IPS-NIHi11 (cell line): Measurements from ENCODE around the gene EFCAB6.

ENCODE experiments used
- DNase-seq: peaks from one replicate; pipeline ENCODE4 v3.0.0; 2012; ENCODE audit warnings: mixed read lengths, low spot score

Gene EFCAB6

GRCh38 chr22:43500792-43501785, 311.0 kb downstream of the EFCAB6 start:
- DNase-seq: no peak

DNA sequence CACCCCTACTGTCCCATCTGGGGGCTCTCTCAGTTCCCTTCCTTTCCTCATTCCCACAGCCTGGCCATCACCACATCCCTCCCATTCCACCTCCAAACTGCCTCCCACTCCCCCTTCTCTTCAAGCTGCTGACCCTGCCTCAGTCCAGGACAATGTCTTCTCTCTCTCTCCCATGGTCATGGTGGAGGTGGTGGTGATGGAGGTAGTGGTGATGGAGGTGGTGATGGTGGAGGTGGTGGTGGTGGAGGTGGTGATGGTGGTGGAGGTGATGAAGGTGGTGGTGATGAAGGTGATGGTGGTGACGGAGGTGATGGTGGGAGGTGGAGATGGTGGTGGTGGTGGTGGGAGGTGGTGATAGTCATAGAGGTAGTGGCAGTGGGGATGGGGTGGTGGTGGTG, 313.2 kb downstream of the EFCAB6 start:
- DNase-seq: no peak

DNA sequence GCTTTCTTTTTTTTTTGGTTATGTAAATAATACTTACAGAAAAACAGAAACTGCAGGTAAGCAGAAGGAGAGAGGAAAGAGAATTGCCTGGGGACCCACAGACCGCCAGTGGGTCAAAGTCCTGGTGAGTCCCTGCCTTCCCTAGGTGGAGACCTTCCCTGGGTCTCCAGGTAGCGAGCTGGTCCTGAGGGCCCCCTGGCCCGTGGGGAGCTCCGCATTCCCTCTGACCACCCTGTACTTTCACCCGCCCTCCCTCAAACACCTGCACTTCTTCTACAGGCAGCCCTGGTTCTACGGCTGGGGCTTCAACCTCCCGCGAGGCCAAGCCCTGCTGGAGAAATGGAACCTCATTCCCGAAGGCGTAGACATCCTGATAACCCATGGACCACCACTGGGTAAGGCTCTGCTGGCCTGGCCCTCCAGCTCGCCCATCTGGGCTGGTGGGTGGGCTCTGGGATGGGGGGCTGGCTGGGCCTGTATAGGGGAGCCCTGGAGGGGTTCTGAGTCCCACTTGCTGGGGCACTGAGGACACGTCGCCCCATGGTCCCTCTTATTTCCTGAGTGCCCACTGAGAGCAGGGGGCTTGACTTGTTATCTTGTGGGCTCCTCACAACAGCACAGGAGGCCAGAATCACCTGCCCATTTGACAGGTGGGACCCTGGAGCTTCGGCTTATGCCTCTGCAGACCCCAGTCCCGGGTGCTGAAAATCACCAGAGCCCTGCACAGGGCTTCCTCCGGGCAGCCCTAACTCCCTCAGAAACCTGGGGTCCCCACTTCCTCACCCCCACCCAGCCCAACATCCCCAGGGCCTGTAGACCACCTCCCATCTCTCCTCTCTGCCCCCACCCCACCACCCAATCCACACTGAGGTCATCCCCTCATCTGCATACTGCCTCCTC, 313.9 kb downstream of the EFCAB6 start:
- no peak for DNase-seq

DNA sequence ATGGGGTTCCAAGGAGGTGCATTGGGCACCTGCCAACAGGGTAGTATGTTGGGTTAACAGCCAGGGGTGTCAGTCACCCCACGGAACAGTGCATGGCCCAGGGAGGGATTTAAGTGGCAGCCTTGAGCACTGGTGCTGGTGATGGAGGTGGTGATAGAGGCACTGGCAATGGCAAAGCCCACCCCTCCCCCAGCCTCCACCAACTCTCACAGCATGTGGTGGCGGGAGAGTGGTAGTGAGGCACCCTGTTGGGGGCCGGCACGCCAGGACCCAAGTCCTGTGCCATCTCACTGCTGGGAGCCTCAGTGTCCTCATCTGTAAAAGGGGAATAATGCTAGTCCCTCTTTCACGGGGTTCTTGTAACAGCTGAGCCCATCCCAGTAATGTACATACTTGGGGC, 318.8 kb downstream of the EFCAB6 start:
- no peak for DNase-seq

DNA sequence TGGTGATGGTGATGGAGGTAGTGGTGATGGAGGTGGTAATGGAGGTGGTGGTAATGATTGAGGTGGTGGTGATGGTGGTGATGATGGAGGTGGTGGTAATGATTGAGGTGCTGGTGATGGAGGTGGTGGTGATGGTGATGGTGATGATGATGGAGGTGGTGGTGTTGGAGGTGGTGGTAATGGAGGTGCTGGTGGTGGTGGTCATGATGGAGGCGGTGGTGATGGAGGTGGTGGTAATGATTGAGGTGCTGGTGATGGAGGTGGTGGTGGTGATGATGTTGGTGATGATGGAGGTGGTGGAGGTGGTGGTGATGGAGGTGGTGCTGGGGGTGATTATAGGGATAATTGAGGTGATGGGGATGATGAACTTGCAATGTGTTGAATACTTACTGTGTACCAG, 320.4 kb downstream of the EFCAB6 start:
- no peak for DNase-seq

GRCh38 chr22:43491177-43491576, 320.9 kb downstream of the EFCAB6 start:
- DNase-seq: no peak

- DNase-seq: no peak
Observed at GRCh38 chr22:43490311-43490710, 321.8 kb downstream of the EFCAB6 start.

GRCh38 chr22:43488937-43489336, 323.2 kb downstream of the EFCAB6 start:
- no peak for DNase-seq

DNA sequence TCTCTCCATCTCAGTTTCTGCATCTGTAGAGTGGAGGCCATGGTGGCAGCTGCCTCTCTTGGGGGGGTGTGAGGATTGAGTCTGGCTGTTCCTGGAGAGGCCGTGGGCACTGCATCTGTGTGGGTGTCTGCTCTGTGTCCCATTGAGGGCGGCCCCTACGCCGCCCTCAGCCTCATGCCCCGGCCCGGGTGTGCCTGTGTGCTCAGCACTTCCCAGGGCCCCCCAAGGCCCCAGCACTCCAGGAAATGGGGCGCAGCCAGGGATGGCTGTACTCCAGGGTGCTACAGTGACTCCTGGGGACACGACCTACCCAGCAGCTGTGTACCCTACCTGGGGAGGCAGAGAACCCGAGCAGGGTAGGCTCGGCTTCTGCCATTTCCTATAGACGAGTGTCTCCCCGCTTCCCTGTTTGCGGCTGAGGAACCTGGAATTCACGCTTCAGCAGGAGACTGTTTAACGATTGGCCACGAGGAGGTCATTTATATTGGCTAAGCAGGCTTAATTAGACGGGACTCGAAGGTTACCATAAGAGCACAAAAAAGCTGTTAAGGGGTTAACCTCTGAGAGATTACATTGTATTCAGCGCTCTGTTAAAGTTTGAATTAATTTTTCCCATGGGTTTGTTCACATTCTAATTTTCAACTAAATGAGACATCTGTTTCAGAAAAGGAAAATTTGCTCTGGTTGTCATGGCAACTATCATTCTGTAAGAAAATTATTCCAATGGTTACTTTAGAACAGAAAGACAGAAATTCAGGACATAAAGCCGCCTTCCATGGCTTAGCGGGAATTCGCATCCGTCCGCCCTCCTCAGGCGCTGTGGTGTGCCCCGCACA, 323.9 kb downstream of the EFCAB6 start:
- no peak for DNase-seq

DNA sequence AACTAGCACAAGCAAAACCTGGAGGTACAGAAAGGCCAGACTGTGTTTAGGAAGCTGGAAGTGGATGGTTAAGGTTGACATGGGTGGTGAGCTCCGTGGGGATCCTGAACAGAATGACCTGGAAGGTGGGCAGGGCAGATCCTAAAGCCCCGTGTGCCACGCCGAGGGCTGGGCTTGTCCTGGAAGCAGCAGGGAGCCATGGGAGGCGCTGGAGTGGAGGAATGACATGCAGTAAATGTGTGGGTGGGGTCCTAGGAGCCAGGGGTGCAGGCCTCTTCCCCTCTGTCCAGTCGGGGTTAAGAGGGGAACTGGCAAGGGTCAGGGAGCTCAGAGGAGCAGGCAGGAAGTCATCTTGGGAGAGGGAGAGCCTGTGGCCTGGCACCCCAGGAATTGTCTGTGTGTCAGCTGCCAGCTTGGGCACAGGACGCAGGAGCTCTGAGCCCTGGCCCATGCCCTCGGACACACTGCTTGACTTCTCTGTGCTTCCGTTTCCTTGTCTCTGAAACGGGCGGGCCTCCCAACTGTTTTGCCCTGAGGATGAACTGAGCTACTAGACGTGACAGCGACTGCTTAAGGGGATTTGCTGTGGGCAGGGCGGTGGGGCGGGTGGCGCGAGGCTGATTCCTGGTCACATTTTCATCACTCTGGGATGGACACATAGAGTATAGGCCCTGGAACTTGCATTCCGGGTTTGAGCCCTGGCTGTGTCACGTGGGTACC, 324.6 kb downstream of the EFCAB6 start:
- no peak for DNase-seq

DNA sequence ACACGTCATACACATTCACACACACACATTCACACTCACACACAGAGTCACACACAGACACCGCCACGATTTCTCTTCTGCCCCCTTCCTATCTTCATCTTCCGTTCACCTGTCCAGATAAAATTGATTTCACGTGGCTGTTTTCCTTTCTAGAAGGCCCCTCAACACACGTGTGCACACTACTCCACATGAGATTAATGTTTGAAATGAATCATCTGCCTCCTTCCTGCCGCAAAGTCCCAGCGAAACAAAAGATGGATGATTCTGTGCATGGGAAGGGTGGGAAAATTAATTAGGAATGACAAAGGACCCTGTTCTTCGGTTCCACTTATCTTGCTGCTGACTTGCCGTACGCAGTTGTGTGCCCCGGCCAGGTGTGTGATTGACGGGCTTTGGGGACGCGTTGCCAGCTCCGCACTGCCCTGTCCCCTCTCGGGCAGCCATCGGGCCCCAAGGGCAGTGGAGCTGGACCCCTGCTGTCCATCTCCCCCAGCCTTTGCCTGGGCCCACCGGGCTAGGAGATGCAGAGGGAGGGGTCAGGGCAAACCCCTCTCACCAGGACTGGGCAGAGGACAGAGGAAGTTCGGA, 326.5 kb downstream of the EFCAB6 start:
- no peak for DNase-seq

DNA sequence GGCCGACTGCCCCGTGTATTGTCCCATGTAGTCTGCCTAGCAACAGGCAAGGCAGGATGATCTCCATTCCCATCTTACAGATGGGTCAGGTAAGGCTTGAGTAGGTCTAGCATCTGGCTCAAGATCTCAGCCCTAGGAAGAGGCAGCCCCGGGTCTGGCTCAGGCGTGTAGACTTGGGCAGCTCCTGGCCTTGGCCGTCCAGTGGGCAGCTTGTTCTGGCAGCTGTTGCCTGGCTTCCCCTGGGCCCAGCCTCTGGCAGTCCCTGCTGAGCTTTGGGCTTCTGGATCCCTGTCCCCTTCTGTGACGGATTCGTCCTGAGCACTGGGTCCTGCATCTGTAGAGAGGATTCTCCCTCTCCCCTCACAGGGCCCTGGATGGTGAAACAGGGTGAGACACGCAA, 327.9 kb downstream of the EFCAB6 start:
- no peak for DNase-seq

DNA sequence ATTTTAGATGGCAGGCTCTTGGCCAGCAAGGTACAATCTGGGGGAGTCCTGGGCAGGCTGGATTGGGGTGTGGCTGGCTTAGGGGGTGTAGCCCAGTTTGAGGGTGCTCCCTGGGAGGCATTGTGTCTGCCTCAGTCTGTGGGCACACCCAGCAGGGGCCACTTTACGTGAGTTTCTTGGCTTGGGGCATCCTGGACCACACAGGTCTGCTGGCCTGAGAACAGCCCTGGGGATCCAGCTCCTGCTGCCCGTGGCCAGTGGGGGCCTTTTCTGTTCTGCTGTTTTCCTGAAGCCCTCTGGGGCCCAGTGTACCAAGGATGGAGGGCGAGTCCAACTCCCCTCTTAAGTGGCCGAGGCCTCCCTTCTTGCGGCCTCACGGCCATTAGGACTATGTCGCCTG, 328.4 kb downstream of the EFCAB6 start:
- DNase-seq: no peak

DNA sequence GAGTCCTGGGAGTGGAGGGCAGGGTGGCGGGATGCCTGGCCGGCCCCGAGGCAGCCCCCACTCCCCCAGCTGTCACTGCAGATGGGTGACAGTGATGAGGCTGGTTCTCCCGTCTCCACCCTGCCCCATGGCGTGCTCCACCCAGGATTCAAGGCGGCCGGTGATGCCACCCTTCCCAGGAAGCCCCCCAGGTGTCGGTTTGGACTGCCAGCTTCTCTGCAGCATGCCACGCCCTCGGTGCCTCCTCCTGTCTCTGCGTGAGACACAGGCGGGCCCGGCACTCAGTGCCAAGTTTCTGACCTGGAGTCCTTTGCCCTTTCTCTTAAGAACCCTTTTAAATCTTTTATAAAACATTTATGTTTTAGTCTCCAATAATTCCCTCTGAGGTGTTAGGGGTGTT, 328.8 kb downstream of the EFCAB6 start:
- DNase-seq: no peak

DNA sequence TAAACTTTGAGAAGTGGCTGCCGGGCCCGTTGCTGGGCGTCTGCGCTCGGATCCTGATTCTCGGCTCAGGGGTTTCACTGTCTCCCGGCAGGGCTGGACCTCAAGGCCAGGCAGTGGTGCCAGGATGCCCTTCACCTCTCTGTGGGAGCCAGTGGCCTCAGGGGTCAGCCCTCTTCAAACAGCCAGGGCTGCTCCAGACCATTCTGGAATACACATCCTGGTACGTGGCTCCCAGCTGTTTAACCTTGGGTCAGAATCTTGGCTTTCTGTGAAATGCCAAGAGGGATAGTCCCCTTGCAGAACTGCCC, 329.8 kb downstream of the EFCAB6 start:
- DNase-seq: no peak

DNA sequence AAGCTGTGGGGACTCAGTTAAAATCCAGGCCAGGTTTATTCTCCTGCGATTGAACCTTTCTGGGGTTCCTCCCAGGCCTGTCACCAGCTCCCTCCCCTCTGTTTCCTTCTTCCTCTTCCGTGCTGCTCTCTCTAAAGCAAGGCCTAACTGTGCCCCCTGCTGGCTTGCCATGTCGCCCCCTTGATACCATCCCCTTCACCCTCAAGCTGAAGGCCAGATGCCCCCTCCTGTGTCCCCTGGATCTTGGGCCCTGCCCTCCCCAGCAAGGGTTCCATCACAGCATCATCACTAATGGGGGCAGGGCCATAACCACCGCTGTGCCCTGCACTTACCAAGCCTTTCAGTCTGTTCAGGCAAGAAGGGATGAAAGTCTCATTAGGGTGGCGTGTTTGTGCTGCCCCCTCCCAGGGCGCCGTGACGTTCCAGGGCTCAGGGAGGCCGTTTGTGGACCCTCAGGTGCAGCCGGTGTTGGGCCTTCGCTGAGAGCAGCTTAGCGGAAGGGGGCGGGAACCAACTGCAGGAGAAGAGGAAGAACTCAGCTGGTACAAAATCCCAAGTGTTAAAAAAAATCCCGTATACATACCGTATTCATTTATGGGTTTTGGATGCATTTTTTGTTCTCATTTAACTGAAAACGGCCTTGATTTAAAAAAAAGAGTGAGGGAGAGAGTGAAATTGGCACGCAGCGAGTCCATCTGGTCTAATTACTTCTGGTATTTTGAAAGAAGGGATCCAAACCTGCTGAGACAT, 330.4 kb downstream of the EFCAB6 start:
- no peak for DNase-seq

GRCh38 chr22:43479962-43480361, 332.1 kb downstream of the EFCAB6 start:
- no peak for DNase-seq

GRCh38 chr22:43479301-43479950, 332.7 kb downstream of the EFCAB6 start:
- no peak for DNase-seq
